GM18909 (cell line): ENCODE results near the gene UFSP2.
A peak's percentile ranks its signal among the peaks of the same experiment; 100 is the strongest.

Experiments used
- ATAC-seq: cut with Tn5 transposase; IDR thresholded peaks from one replicate; pipeline ENCODE4 v1.9.1; 2021; ENCODE audit warnings: mild to moderate bottlenecking; ENCODE audit not compliant: unreplicated experiment, poor library complexity

UFSP2 gene, protein sequence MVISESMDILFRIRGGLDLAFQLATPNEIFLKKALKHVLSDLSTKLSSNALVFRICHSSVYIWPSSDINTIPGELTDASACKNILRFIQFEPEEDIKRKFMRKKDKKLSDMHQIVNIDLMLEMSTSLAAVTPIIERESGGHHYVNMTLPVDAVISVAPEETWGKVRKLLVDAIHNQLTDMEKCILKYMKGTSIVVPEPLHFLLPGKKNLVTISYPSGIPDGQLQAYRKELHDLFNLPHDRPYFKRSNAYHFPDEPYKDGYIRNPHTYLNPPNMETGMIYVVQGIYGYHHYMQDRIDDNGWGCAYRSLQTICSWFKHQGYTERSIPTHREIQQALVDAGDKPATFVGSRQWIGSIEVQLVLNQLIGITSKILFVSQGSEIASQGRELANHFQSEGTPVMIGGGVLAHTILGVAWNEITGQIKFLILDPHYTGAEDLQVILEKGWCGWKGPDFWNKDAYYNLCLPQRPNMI

DNA sequence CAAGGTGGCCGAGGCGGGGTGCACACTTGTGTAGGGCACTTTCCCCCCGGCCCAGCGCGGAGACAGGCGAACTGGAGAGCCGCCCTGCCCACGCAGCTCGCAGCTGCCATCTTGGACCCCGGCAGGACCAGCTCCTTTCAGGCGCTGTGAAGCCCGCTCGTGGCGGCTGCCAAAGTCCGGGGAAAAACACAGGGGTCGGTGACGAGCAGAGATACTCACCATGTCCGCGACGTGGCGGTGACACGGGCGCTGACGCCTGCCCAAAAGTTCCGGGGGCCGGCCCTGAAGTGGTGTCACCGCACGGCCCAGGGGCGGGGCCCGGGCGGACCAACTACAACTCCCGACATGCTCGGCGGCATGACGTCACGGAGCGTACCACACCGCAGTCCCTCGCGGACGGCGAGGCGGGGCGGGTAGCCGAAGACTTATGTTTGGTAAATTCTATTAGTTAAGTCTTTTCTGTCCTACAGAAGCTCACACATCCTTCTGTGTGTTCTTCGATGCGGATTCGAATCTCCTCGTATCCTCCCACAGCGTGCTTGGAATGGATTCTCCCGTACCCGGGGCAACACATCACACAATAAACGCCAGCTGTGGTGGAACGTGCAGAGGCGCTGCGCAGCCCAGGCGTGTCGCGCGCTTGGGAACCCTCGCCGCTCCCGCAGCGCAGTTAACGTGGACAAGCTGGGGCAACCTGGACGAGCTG, at the start of gene UFSP2:
UFSP2 (minus strand) TSS at position 318 of the 706 bp plus-strand sequence; CDS start at position 222, 96 bp downstream.
- ATAC-seq: peak; percentile 95

DNA sequence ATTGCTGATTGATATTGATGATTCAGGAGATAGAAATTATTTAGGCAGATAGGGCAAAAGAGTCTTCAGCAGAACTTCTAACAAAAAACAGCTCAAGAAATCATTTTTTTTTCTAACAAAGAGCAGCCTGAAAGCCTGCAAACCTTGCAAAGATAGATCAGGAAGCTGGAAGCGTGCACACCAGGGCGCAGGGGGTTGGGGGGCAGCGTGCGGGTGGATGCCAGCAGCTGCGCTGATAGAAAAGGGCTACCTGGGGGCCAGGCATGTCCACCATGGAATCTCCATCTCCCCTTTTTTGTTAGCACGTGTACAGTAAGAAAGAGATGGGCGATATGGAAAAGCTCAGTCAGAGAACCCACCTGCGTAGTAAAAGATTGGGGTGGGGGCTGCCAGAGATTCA, 47.5 kb upstream of the UFSP2 start:
- no peak for ATAC-seq

GRCh38 chr4:185472103-185472542, 46.4 kb upstream of the UFSP2 start:
- ATAC-seq: no peak

DNA sequence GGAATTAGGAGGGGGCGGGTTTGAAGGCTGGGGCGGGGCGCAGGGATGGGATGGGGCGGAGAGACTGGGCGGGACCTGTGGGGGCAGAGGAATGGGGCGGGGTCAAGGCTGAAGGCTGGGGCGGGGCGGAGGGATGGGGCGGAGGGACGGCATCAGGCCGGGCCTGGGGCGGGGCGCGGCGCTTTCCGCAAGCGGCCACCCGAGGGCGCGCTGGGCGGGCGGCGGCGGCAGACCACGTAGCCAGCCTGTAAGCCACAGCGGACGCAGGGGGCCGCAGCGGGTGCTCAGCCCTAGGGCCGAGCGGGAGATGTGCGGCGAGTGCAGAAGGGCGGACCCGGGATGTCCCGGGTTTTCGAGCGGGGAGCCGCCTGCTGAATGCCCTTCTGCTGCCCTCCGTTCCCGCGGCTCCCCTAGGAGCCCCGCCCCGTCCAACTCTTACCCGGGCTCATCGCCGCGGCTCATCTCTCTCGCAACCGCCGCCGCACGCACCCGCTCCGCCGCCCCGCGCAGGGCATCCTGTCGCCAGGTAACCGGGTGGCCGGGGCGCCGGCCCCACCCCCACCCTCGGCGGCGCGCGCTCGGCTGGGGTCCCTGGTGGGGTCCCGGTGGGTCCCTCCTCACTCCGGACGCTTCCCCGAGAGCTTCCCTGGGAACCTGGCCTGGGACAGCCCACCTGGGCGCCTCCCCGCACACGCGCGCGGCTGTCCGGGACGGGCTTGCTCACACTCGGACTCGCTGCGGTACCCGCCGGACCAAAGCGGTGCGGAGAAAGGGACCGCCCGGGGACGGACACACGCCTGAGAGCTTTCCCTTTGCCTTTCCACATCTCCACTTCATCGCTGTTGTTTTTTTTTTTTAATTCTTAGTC, 45.7 kb upstream of the UFSP2 start, which contains the start of gene CCDC110:
CCDC110 (minus strand) TSS at position 499 of the 868 bp plus-strand sequence; CDS start at position 449, 50 bp downstream.
- peak; percentile 94 for ATAC-seq

GRCh38 chr4:185470501-185471195, 44.9 kb upstream of the UFSP2 start:
- ATAC-seq: peak; percentile 20

DNA sequence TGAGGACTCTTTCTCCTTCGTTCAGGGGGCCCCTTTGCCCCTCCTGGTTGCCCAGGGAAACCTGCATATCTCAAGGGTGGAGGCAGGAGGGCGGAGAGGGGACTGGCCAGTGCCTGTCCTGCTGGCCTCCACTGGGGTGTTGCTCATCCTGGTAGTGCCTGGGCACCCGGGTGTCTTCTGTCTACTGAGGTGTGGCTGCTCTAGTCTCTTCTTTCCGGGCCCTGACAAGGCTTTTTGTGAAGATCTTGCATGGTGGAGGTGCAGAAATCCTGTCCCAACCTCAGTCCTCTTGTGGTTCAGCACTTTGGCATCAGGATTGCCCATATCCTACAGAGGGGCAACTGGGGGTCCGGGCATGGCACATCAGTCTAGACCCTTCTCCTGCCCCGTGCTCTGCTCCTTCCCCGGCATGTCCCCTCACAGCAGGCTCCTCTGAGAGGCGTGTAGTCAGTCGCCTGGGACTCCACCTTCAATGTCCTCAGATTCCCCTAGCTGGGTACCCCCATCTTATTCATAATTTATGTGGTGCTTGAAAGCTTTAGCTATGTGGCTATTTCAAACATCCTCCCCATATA, 43.9 kb upstream of the UFSP2 start:
- ATAC-seq: no peak

GRCh38 chr4:185468999-185469398, 43.2 kb upstream of the UFSP2 start:
- ATAC-seq: no peak

DNA sequence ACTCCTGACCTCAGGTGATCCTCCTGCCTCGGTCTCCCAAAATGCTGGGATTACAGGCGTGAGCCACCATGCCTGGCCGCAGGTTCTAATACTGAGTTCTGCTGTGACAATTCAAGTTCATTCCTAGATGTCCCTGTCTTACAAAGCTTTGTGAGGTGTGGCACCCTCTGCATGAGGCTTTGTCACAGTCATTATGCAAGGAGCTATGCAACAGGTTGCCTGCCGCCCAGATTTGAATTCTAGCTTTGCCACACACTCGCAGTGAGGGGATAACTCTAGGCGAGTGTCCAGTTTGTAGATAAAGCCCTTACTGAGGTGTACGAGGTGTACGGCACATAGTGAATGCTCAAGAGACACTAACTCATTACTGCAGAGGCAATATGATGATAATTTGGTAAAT, 42.2 kb upstream of the UFSP2 start:
- no peak for ATAC-seq

DNA sequence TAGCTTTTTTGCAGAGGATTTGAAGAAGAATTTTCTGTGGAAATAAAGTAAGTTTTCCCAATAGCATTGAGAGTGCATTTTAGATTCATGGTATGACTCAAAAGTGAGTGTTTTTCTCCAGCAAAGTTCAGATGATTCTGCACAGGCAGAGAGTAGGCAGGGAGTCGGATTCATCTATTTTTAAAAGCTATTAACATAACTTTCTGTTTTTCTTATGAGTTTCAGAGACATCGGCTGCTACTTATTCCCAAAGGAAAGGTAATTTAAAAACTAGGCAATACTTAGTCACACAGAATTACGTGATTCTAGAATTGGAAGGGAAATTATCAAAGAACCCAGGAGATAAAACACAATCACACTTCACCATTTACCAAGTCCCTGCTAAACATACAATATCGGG, 41.3 kb upstream of the UFSP2 start:
- ATAC-seq: no peak

- ATAC-seq: no peak
Observed at GRCh38 chr4:185465707-185466106, 39.9 kb upstream of the UFSP2 start.

DNA sequence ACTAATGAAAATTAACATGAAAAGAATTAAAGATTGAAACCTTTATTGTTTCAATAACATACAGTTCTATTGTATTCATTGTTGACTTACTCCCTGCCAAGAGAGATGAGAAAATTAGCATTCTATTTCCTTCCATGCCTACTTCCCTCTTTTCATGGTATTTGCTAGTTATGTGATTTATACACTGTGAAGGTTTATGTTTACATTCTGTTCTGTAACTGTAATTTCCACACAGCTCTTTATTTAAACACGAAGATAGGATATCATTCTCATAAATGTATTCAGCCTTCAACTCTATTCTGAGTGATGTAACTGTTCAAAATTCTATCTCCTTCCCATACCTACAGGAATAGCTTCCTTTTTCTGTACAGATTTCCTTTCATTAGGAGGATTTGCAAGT, 39.1 kb upstream of the UFSP2 start:
- ATAC-seq: no peak

GRCh38 chr4:185464183-185464582, 38.4 kb upstream of the UFSP2 start:
- ATAC-seq: no peak

DNA sequence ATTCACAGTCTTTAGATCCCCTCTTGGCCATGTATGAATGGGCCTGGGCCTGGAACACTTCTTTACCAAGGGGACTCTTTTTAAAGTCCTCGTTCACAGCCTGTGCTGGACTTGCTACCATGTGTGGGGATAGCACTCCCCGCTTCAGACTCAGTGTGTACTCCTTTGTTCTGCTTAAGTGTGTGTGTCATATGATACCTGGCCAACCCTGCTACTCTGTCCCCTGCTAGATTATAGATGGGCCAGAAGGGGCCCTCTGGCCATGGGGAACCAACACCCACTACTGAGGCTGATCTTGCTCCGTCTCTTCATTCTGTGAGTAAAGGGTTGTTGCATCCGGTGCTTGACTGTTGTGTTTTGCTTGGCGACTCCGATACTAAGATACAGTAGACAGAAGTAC, 37.8 kb upstream of the UFSP2 start:
- ATAC-seq: no peak

DNA sequence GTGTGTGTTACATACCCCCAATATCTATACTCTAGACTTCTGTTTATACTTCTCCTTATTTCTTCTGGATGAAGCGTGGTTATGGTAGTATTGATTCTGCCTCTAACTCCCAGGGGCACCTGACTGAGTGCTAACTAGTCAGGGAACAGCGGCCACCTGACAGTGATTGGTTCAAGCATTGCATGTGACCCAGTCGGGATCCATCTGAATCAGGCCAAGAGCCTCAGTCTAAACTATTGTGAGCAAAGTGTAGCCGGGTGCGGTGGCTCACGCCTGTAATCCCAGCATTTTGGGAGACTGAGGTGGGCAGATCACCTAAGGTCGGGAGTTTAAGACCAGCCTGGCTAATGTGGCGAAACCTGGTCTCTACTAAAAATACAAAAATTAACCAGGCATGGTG, 35.8 kb upstream of the UFSP2 start:
- no peak for ATAC-seq

- no peak for ATAC-seq
Observed at GRCh38 chr4:185457136-185457535, 31.4 kb upstream of the UFSP2 start.

DNA sequence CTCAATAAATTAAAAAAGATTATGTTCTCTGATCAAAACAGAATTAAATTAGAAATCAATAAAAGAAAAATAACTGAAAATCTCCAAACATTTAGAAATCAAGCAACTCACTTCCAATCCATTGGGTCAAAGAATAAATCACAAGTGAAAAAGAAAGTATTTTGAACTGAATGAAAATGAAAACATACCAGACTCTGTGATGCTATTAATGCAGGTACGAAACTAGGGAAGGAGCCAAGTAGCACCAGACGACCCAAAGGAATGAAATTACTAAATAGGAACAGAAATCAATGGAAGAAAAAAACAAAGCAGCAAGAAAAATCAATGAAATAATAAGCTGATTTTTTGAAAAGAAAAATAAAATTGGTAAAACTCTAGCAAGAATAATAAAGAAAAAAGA, 30.4 kb upstream of the UFSP2 start:
- ATAC-seq: no peak

DNA sequence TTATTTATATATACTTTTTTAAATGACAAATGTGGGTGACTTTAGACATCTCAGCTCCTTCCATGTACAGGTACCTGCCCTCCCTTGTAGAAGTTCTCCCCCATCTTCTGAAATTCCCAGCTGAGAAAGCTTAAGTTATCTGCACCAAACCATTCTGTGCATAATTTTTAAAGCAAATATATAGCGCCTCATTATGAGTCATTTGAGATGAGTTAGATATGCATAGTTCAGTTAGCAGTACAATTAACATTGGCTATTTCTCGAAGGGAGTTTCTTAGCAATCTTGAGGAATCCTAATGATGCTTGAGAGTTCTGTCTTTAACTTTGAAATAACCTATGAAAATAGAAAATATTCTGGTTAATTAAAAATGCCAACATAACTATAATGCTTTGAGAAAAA, 19.4 kb upstream of the UFSP2 start:
- no peak for ATAC-seq

GRCh38 chr4:185441479-185441878, 15.7 kb upstream of the UFSP2 start:
- no peak for ATAC-seq

DNA sequence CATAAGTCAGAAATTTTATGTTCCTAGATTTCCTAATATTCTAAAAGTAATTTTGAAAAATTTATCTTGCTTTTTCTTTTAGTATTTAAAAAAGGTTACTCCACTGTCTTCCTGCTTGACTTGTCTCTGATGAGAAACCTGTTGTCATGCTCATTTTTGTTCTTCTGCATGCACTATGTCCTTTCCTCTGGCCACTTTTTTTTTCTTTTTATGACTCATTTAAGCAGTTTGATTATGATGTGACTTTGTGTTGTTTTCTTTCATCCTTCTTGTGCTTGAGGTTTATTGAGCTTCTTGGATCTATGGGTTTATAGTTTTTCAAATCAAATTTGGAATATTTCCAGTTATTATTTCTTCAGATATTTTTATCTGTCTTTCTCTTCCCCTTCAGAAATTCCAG, 12.0 kb upstream of the UFSP2 start:
- ATAC-seq: no peak

DNA sequence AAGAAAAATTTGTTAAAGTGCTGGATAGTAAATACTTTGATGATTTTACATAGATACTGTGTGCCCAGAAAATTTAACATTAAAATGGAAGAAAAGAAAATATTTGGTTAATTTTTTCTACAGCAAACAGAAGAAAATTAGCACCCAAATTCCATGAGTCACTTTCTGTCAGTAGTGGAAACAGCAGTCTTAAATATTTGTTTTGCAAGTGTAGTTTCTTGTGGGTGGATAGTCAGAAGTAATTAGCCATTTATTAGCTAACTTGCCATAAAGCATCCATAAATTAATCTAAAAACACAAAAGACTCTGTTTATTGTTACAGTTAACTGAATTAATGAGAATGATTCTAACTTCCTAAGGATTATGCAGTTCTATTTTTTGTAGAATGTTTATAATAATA, 9.7 kb upstream of the UFSP2 start:
- no peak for ATAC-seq
